K562 (cell line): ENCODE measurements around the gene AKAP6. TPM values are rescaled to one million over a fixed set of nuclear protein-coding genes. Genes with fewer than 3 reads are reported as not detected.

Experiments used
- CREB3L1 ChIP-seq: fragments of 450-650 bp; IDR thresholded peaks from 2 replicates; pipeline ENCODE4 v1.6.1; 2014; ENCODE audit warnings: low read depth, mild to moderate bottlenecking, moderate library complexity, borderline replicate concordance
- DLX4 ChIP-seq: fragments of 250-450 bp; sonication (Bioruptor Pico); IDR thresholded peaks from 2 replicates; pipeline ENCODE4 v1.6.1; 2021; ENCODE audit warnings: mild to moderate bottlenecking
- POLR2H ChIP-seq: IDR thresholded peaks from 2 replicates; pipeline ENCODE4 v1.6.1; 2016; ENCODE audit warnings: missing genetic modification characterization, low read depth, mild to moderate bottlenecking, control low read depth, missing compliant biosample characterization, moderate library complexity
- SMAD1 ChIP-seq: fragments of 150-350 bp; IDR thresholded peaks from 2 replicates; pipeline ENCODE4 v1.6.1; 2014; ENCODE audit warnings: low read length, low read depth; ENCODE audit not compliant: partially characterized antibody
- XRCC4 ChIP-seq: IDR thresholded peaks from one replicate; pipeline ENCODE4 v1.6.1; 2011; ENCODE audit not compliant: insufficient read depth, insufficient read length; ENCODE audit errors: extremely low read depth
- ZBTB49 ChIP-seq: sonication (generic); formaldehyde crosslinking; IDR thresholded peaks from 2 replicates; pipeline ENCODE4 v1.8.0; 2022; ENCODE audit warnings: missing genetic modification reagents, mild to moderate bottlenecking, borderline replicate concordance
- polyA plus RNA-seq, 8 experiments: library from polyadenylated mRNA; depleted of rRNA in 4 of 8; stranded (reverse) in 5 of 8; unstranded in 3 of 8; fragments of >200 nt; fragmentation: Nextera tagmentation in 2 of 8; fragmentation: Illumina TruSeq in 1 of 8; extraction: Ambion mirVana in 2 of 8; extraction: Trizol in 1 of 8; gene quantifications; 2 replicates each; pipeline versions ENCODE4 v1.2.1 to v1.2.3, GENCODE V29; 2011 to 2014; ENCODE audit warnings: inconsistent platforms in 1 of 8, missing spikeins in 1 of 8
- total RNA-seq, 7 experiments: library from RNA; depleted of rRNA in 6 of 7; stranded (reverse); fragments of >200 nt in 6 of 7; fragmentation: Illumina TruSeq in 2 of 7; extraction: Trizol in 2 of 7; gene quantifications; 2 replicates each; pipeline versions ENCODE4 v1.2.1 to v1.2.3, GENCODE V29; 2011 to 2021; ENCODE audit warnings: low replicate concordance in 1 of 7
- TF ChIP-seq, protein P1 (sequence below): fragments of 250-450 bp; sonication (Bioruptor Pico); IDR thresholded peaks from 2 replicates; pipeline ENCODE4 v1.4.0; 2020; ENCODE audit warnings: mild to moderate bottlenecking
- TF ChIP-seq, protein P2 (sequence below): sonication (generic); formaldehyde crosslinking; IDR thresholded peaks from 2 replicates; pipeline ENCODE4 v1.4.0; 2020; ENCODE audit warnings: mild to moderate bottlenecking, missing genetic modification reagents

AKAP6 gene
- total and polyA plus RNA-seq, 9 of the 15 experiments (the other 6 are each of a cell fraction or from before 2014, with no cell fraction given) = 0.03 to 1.7 (median 0.48) TPM

DNA sequence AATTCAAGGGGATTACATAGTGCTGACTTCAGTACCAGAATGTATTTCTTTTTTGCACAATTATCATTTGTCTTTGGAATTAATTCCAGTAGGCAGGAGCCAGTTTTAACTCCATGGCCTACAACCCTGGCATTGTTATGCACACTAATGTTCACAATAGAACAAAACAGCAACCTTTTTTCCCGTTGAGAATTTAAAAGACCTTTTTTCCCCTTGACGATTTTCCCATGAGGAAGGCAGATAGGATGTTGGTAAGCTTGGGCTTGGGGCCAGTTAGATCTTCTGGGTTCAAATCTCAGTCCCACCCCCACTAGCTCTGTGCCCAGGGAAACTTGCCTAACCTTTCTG is 13.7 kb downstream of the AKAP6 start (continued):
- TF ChIP-seq, protein P1, sequence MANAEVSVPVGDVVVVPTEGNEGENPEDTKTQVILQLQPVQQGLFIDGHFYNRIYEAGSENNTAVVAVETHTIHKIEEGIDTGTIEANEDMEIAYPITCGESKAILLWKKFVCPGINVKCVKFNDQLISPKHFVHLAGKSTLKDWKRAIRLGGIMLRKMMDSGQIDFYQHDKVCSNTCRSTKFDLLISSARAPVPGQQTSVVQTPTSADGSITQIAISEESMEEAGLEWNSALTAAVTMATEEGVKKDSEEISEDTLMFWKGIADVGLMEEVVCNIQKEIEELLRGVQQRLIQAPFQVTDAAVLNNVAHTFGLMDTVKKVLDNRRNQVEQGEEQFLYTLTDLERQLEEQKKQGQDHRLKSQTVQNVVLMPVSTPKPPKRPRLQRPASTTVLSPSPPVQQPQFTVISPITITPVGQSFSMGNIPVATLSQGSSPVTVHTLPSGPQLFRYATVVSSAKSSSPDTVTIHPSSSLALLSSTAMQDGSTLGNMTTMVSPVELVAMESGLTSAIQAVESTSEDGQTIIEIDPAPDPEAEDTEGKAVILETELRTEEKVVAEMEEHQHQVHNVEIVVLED (CRISPR knock-in tag) = no peak
- TF ChIP-seq POLR2H (tag) (no peak), SMAD1 (no peak), DLX4 (CRISPR knock-in tag) (no peak), XRCC4 (no peak), ZBTB49 (CRISPR knock-in tag) (no peak), CREB3L1 (no peak)
- TF ChIP-seq, protein P2, sequence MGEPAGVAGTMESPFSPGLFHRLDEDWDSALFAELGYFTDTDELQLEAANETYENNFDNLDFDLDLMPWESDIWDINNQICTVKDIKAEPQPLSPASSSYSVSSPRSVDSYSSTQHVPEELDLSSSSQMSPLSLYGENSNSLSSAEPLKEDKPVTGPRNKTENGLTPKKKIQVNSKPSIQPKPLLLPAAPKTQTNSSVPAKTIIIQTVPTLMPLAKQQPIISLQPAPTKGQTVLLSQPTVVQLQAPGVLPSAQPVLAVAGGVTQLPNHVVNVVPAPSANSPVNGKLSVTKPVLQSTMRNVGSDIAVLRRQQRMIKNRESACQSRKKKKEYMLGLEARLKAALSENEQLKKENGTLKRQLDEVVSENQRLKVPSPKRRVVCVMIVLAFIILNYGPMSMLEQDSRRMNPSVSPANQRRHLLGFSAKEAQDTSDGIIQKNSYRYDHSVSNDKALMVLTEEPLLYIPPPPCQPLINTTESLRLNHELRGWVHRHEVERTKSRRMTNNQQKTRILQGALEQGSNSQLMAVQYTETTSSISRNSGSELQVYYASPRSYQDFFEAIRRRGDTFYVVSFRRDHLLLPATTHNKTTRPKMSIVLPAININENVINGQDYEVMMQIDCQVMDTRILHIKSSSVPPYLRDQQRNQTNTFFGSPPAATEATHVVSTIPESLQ = no peak
